Ecto neural progenitor cell (in vitro differentiated cells): ENCODE data around the gene SCAPER.

ENCODE experiments used
- DNase-seq: peaks from one replicate; pipeline ENCODE4 v3.0.0-alpha.2; 2018; ENCODE audit warnings: low spot score

Gene SCAPER

GRCh38 chr15:76905013-76905839 lies at the start of gene SCAPER:
SCAPER (minus strand) TSS chr15:76905340; CDS start chr15:76883817, 21,523 bp downstream.
- peak; percentile 95 for DNase-seq

GRCh38 chr15:76954744-76955143 lies 49.6 kb upstream of the SCAPER start:
- DNase-seq = no peak

- DNase-seq = no peak
Observed at GRCh38 chr15:76953913-76954312, 48.8 kb upstream of the SCAPER start.

- DNase-seq = no peak
Observed at GRCh38 chr15:76951220-76951619, 46.1 kb upstream of the SCAPER start.

- DNase-seq = no peak
Observed at GRCh38 chr15:76947454-76947853, 42.3 kb upstream of the SCAPER start.

- no peak for DNase-seq
Observed at GRCh38 chr15:76945494-76946093, 40.5 kb upstream of the SCAPER start.

- no peak for DNase-seq
Observed at GRCh38 chr15:76942331-76942730, 37.2 kb upstream of the SCAPER start.

GRCh38 chr15:76941636-76942035 lies 36.5 kb upstream of the SCAPER start:
- no peak for DNase-seq

- DNase-seq = no peak
Observed at GRCh38 chr15:76939715-76940114, 34.6 kb upstream of the SCAPER start.

GRCh38 chr15:76938752-76939151 lies 33.6 kb upstream of the SCAPER start:
- DNase-seq = no peak

- no peak for DNase-seq
Observed at GRCh38 chr15:76936671-76937070, 31.5 kb upstream of the SCAPER start.

- no peak for DNase-seq
Observed at GRCh38 chr15:76935620-76936019, 30.5 kb upstream of the SCAPER start.

GRCh38 chr15:76932135-76932966 lies 27.2 kb upstream of the SCAPER start:
- DNase-seq = no peak

GRCh38 chr15:76931397-76932134 lies 26.4 kb upstream of the SCAPER start, which contains the start of gene RCN2:
RCN2 (plus strand) TSS chr15:76931749; CDS start chr15:76931842, 93 bp downstream.
- DNase-seq = peak; percentile 95

- DNase-seq = no peak
Observed at GRCh38 chr15:76930831-76931396, 25.8 kb upstream of the SCAPER start.

GRCh38 chr15:76929011-76929760 lies 24.0 kb upstream of the SCAPER start:
- no peak for DNase-seq

- no peak for DNase-seq
Observed at GRCh38 chr15:76928201-76928600, 23.1 kb upstream of the SCAPER start.

GRCh38 chr15:76916369-76916768 lies 11.2 kb upstream of the SCAPER start:
- DNase-seq = no peak

GRCh38 chr15:76913737-76914136 lies 8.6 kb upstream of the SCAPER start:
- no peak for DNase-seq

GRCh38 chr15:76912430-76912829 lies 7.3 kb upstream of the SCAPER start:
- DNase-seq = no peak

GRCh38 chr15:76905855-76906254 lies 715 bp upstream of the SCAPER start:
- no peak for DNase-seq
